DND-41 (cell line): ENCODE data around the gene CALCR.

ENCODE experiments used
- ATAC-seq: fragments of 200-7000 bp; cut with Tn5 transposase; 3 replicates; pipeline ENCODE4 v1.9.1; 2021; ENCODE audit warnings: low read depth; ENCODE audit not compliant: insufficient read depth
- DNase-seq: peaks from one replicate; pipeline ENCODE4 v3.0.0-alpha.2; 2020
- H2AFZ ChIP-seq: 2 replicates; pipeline ENCODE4 v1.6.0; 2012; ENCODE audit warnings: low read depth, low read length
- H3K27ac ChIP-seq: 2 replicates; pipeline ENCODE4 v1.5.1; 2012; ENCODE audit warnings: low read length, inconsistent platforms
- H3K27me3 ChIP-seq: fragments of 200-600 bp; sonication (generic); 2 replicates; pipeline ENCODE4 v1.6.0; 2012; ENCODE audit warnings: low read length, mild to moderate bottlenecking, inconsistent platforms; ENCODE audit not compliant: insufficient read depth, poor library complexity
- H3K36me3 ChIP-seq: 2 replicates; pipeline ENCODE4 v1.5.1; 2012; ENCODE audit warnings: low read length, inconsistent platforms; ENCODE audit not compliant: insufficient read depth
- H3K4me1 ChIP-seq: 2 replicates; pipeline ENCODE4 v1.5.1; 2012; ENCODE audit warnings: mild to moderate bottlenecking, low read length; ENCODE audit not compliant: insufficient read depth
- H3K4me2 ChIP-seq: 2 replicates; pipeline ENCODE4 v1.6.0; 2012; ENCODE audit warnings: mild to moderate bottlenecking, moderate library complexity, low read length, inconsistent platforms; ENCODE audit not compliant: insufficient read depth
- H3K4me3 ChIP-seq, 2 experiments: fragments of 200-600 bp in 1 of 2; shearing (Covaris generic) in 1 of 2; 2 replicates each; pipeline ENCODE4 v1.5.1; 2012 to 2016; ENCODE audit warnings: inconsistent platforms in 2 of 2, low read length in 2 of 2, mild to moderate bottlenecking in 2 of 2, low read depth in 1 of 2, moderate library complexity in 1 of 2
- H3K79me2 ChIP-seq: 2 replicates; pipeline ENCODE4 v1.6.0; 2012; ENCODE audit warnings: low read length, inconsistent platforms; ENCODE audit not compliant: insufficient read depth
- H3K9ac ChIP-seq: 2 replicates; pipeline ENCODE4 v1.6.0; 2012; ENCODE audit warnings: low read depth, mild to moderate bottlenecking, inconsistent platforms, low read length, moderate library complexity
- H3K9me3 ChIP-seq: 2 replicates; pipeline ENCODE4 v1.5.1; 2012; ENCODE audit warnings: low read length, moderate library complexity, mild to moderate bottlenecking, inconsistent platforms; ENCODE audit not compliant: insufficient read depth, severe bottlenecking
- H4K20me1 ChIP-seq: 2 replicates; pipeline ENCODE4 v1.6.0; 2012; ENCODE audit warnings: low read length; ENCODE audit not compliant: insufficient read depth
- CTCF ChIP-seq: IDR thresholded peaks from 2 replicates; pipeline ENCODE4 v1.5.1; 2012; ENCODE audit warnings: borderline replicate concordance, low read length, moderate library complexity, mild to moderate bottlenecking; ENCODE audit not compliant: poor library complexity, severe bottlenecking; ENCODE audit errors: extremely low read depth
- EZH2 ChIP-seq: IDR thresholded peaks from 3 replicates; pipeline ENCODE4 v1.6.1; 2012; ENCODE audit warnings: borderline replicate concordance, low read depth, mild to moderate bottlenecking, moderate library complexity, low read length, inconsistent platforms; ENCODE audit not compliant: severe bottlenecking

CALCR gene

GRCh38 chr7:93620864-93621263 is 46.3 kb upstream of the CALCR start:
- ATAC-seq (no peak), DNase-seq (no peak)
- no peaks in the 10 kb centered on the region for H4K20me1 ChIP-seq
- TF ChIP-seq CTCF: no peak
- TF ChIP-seq EZH2: no peak
- no peaks in the 10 kb centered on the region for H3K9me3 ChIP-seq
- no peaks in the 10 kb centered on the region for H3K79me2 ChIP-seq
- no peaks in the 10 kb centered on the region for H3K27me3 ChIP-seq
- H3K4me3 ChIP-seq: no peak overlapping the region
- no peak overlapping the region for H3K27ac ChIP-seq
- no peaks in the 10 kb centered on the region for H3K36me3 ChIP-seq
- H3K4me1 ChIP-seq: no peaks in the 10 kb centered on the region
- H3K9ac ChIP-seq: no peak overlapping the region
- no peak overlapping the region for H3K4me2 ChIP-seq
- no peak overlapping the region for H2AFZ ChIP-seq

GRCh38 chr7:93620057-93620456 is 45.5 kb upstream of the CALCR start:
- Histone ChIP-seq H3K4me3 (no peak overlapping the region), H2AFZ (no peak overlapping the region), H3K9ac (no peak overlapping the region), H3K27me3 (no peaks in the 10 kb centered on the region), H3K36me3 (no peaks in the 10 kb centered on the region), H3K9me3 (no peaks in the 10 kb centered on the region), H3K79me2 (no peaks in the 10 kb centered on the region), H3K4me1 (no peaks in the 10 kb centered on the region), H3K27ac (no peak overlapping the region), H4K20me1 (no peaks in the 10 kb centered on the region), H3K4me2 (no peak overlapping the region)
- TF ChIP-seq EZH2 (no peak), CTCF (no peak)
- DNase-seq (no peak), ATAC-seq (no peak)

- ATAC-seq (no peak), DNase-seq (no peak)
- H3K4me3 ChIP-seq: no peak overlapping the region
- H3K4me2 ChIP-seq: no peak overlapping the region
- no peaks in the 10 kb centered on the region for H3K27me3 ChIP-seq
- H3K4me1 ChIP-seq: no peaks in the 10 kb centered on the region
- no peaks in the 10 kb centered on the region for H3K79me2 ChIP-seq
- H2AFZ ChIP-seq: no peak overlapping the region
- H3K27ac ChIP-seq: no peak overlapping the region
- H3K36me3 ChIP-seq: no peaks in the 10 kb centered on the region
- no peaks in the 10 kb centered on the region for H4K20me1 ChIP-seq
- no peaks in the 10 kb centered on the region for H3K9me3 ChIP-seq
- TF ChIP-seq EZH2: no peak
- no peak for TF ChIP-seq CTCF
- H3K9ac ChIP-seq: no peak overlapping the region
Measured at GRCh38 chr7:93601363-93601762, 26.8 kb upstream of the CALCR start.

GRCh38 chr7:93594250-93594649 is 19.7 kb upstream of the CALCR start:
- Histone ChIP-seq H3K4me1 (no peaks in the 10 kb centered on the region), H3K4me3 (no peak overlapping the region), H4K20me1 (no peaks in the 10 kb centered on the region), H3K79me2 (no peaks in the 10 kb centered on the region), H3K27ac (no peak overlapping the region), H3K9me3 (no peaks in the 10 kb centered on the region), H3K27me3 (no peaks in the 10 kb centered on the region), H3K4me2 (no peak overlapping the region), H2AFZ (no peak overlapping the region), H3K36me3 (no peaks in the 10 kb centered on the region), H3K9ac (no peak overlapping the region)
- ATAC-seq (no peak), DNase-seq (no peak)
- no peak for TF ChIP-seq CTCF
- no peak for TF ChIP-seq EZH2
